ENCODE data around the gene SFN.
"Not testable (repeated sequence)": the region's sequence is repeated elsewhere in the genome, so short reads cannot be mapped to it uniquely, and the experiment has no call there.

The SFN gene

GRCh38 chr1:26862781-26863684 is at the start of gene SFN:
Gene SFN, plus strand, starts transcription at chr1:26863149. Its CDS starts 64 bp downstream, at chr1:26863213.
- DNase-seq: no peak

DNA sequence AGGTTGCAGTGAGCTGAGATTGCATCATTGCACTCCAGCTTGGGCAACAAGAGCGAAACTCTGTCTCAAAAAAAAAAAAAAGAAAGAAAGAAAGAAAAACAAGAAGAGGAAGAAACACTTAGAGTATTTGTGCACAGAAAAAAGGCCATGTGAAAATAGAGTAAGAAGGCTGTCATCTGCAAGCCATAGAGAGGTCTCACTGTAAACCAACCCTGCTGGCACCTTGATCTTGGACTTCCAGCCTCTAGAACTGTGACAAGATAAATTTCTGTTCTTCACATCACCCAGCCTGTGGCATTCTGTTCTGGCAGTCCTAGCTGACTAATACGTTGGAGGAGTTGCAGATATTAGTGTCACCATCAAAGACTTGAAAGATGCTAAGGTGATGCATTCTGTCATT is 48.6 kb upstream of the SFN start:
- no peak for DNase-seq

DNA sequence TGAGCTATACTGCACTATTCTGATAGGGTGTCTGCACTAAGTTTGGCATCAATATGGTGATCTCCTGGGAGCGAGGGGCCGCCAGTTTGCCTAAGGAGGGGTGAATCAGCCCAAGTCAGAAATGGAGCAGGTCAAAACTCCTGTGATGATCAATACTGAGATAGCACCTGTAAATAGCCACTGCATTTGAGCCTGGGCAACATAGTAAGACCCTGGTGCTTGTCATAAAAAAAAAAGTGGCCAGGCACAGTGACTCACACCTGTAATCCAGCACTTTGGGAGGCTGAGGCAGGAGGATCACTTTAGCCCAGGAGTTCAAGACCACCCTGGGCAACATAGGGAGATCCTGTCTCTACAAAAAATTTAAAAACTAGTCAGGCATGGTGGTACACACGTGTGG is 48.1 kb upstream of the SFN start:
- DNase-seq: no peak

DNA sequence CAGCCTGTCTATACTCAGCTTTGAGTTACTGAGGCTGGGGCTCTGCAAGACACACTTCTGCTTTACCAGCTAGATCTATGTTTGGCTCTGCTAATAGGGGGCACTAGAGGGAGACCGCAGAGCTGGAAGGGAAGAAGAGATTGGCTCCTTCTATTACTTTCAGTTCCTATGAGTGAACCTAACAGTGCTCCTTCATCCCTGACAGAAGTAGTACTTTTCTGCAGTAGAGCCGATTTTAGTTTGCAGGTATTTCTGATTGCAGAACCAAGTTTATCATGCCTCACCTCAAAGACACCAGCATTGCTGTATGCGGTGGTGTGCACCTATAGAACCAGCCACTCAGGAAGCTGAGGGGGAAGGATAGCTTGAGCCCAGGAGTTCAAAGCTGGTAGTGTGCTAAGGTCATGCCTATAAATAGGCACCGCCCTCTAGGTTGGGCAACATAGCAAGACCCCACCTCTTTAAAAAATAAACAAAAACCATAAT is 42.1 kb upstream of the SFN start:
- DNase-seq: no peak

DNA sequence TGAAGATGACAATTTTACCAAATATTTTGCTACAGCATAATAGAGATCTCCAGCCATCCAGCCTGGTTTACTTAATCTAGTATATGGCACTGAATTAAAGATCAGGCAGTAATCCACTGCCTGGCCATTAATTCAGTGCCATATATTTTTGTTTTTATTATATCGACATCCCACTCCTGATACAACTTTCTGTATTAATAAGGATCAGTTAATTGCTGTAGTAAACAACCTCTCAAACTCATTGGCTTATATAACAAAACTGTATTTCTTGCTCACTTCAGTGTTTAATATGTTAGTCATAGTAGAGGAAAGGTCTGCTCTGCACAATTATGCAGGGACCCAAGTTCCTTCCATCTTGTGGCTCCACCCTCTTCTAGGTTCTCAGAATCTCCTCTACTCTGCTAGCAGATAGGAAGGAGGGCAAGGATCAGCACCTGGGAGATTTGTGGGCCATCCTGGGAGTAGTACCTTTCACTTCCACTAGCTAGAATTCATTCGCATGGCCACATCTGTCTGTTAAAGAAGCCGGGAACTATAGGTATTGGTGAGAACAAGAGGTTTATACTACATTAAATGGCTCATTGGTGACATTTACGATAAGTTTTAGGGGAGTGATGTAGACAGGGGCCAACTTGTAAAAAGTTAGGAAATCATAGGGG is 40.1 kb upstream of the SFN start:
- no peak for DNase-seq

DNA sequence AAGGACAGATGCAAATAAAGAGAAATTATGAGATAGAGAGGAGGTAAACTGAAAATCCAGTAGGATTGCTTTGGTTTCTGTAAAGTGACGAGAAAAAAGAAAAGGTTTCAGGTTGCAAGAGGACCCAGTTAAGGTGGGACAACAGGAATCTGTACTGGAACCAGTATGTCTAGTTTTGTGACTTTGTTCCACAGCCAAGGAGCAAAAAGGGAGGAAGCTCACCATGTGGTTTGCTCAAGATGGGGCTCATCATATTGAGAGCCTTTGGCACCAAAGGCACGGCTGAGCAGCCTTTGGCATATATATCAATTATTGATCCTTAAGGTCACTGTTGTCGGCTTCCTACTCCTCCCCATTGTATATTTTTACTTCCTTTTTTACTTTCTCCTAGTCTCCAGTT is 38.2 kb upstream of the SFN start:
- DNase-seq: no peak

GRCh38 chr1:26826261-26827105 is 36.5 kb upstream of the SFN start, which contains the start of gene ZDHHC18:
Gene ZDHHC18, plus strand, starts transcription at chr1:26826688. Its CDS starts 117 bp downstream, at chr1:26826805.
- peak; percentile 80 for DNase-seq

DNA sequence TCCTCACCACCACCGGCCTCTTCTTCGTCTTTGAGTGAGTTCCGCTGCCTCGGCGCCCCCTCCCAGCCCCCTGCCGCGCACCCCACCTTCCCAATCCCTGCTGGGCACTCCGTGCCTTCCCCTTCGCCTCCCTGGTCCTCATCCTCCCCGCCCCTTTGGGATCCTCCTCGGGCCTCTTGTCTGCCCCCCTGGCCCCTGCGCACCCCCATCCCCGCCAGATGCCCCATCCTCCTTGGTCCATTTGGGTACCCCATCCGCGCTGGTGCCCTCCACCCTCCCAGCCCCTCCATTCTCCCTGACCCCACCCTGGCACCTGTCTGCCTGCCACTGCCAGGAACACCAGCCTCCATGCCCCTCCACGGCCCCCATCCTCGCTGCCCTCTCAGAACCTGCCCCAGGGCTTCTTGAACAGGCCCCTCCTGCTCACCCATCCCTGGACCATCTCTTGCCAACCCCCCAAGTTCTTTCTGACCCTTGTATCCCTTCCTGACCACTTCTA is 35.8 kb upstream of the SFN start:
- DNase-seq: no peak

- DNase-seq: no peak
Measured at GRCh38 chr1:26827663-26828062, 35.3 kb upstream of the SFN start.

GRCh38 chr1:26828411-26828991 is 34.4 kb upstream of the SFN start:
- DNase-seq: no peak

GRCh38 chr1:26829184-26829911 is 33.6 kb upstream of the SFN start:
- DNase-seq: no peak

- no peak for DNase-seq
Measured at GRCh38 chr1:26831059-26831458, 31.9 kb upstream of the SFN start.

- DNase-seq: no peak
Measured at GRCh38 chr1:26831546-26832248, 31.3 kb upstream of the SFN start.

GRCh38 chr1:26832249-26832960 is 30.5 kb upstream of the SFN start:
- no peak for DNase-seq

- no peak for DNase-seq
Measured at GRCh38 chr1:26833432-26834405, 29.2 kb upstream of the SFN start.

GRCh38 chr1:26837665-26838064 is 25.3 kb upstream of the SFN start:
- not testable (repeated sequence) for DNase-seq

GRCh38 chr1:26838474-26839338 is 24.2 kb upstream of the SFN start:
- DNase-seq: no peak

- DNase-seq: no peak
Measured at GRCh38 chr1:26839339-26839722, 23.6 kb upstream of the SFN start.
